Activated CD8-positive, alpha-beta memory T cell treated with anti-CD3 and anti-CD28 coated beads, Interleukin-2, amount 50 U/mL, for 24 hours (primary cell): ENCODE results near the gene UXS1.

Experiments
- DNase-seq: peaks from one replicate; pipeline ENCODE4 v3.0.0-alpha.2; 2020; ENCODE audit errors: extremely low read depth

UXS1 gene

GRCh38 chr2:106189325-106189724 is 4.8 kb downstream of the UXS1 start:
- DNase-seq, result no peak

DNA sequence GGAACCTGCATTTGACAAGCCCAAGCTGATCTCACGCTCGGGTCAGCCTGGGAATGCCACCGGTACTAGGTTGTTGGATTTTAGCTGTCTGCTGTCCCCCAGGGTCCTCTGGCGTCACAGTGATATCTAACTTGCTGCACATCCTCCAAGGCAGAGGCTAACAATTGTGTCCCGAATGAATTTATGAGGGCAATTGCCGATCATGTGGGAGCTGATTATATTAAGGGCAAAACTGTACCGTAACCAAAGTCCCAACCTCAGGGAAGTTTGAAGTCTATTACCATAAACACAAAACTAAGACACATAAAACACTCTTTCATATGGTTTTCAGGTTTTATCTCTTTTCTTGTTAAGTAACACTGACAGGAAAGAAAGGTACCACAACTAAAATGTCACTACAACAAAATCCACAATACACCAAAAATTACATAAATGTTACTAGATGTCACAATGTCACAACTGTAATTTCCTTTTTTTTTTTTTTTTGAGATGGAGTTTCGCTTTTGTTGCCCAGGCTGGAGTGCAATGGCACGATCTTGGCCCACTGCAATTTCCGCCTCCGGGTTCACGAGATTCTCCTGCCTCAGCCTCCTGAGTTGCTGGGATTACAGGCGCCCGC is 6.7 kb downstream of the UXS1 start:
- no peak for DNase-seq

DNA sequence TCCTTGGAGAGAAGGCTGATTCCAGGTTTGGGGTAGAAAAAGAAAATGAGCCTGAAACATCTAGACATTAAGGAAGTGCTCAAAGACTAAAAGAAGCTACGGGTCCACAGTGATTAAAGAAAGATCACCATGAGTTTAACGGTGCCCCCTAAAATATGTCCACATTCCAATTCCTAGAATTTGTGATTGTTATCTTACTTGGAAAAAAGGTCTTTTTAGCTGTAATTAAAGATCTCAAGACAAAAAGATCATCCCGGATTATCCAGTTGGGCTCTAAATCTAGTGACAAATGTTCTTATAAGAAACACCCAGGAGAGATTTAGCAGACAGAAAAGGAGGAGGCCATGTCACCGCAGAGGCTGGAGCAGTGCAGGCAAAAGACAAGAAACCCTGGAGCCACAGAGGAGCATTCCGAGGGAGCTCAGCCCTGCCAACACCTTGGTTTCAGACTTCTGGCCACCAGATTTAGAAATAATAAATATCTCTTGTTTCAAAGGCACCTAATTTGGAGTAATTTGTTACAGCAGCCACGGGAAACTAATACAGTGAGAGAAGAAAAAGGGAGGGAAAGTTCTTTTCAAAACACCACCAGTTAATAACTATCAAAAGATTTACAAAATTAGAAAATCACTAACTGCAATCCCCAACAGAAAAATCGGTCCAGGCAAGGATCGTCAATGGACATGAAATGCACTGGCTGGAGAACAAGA is 8.5 kb downstream of the UXS1 start:
- DNase-seq, result no peak

GRCh38 chr2:106184857-106185256 is 9.2 kb downstream of the UXS1 start:
- no peak for DNase-seq

DNA sequence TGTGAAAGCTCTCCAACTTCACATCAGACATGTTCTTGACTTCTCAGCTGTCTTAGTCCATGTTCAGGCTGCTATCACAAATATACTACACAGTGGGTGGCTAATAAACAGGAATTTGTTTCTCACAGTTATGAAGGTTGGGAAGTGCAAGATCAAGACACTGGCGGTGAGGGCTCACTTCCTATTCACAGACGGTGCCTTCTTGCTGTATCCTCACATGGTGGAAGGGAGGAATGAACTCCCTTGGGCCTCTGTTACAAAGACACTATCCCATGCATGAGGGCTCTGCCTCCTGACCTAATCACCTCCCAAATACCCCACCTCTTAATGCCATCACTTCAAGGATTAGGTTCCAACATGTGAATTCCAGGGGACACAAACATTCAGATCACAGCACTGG is 9.7 kb downstream of the UXS1 start:
- no peak for DNase-seq

GRCh38 chr2:106183101-106183696 is 10.9 kb downstream of the UXS1 start:
- no peak for DNase-seq

DNA sequence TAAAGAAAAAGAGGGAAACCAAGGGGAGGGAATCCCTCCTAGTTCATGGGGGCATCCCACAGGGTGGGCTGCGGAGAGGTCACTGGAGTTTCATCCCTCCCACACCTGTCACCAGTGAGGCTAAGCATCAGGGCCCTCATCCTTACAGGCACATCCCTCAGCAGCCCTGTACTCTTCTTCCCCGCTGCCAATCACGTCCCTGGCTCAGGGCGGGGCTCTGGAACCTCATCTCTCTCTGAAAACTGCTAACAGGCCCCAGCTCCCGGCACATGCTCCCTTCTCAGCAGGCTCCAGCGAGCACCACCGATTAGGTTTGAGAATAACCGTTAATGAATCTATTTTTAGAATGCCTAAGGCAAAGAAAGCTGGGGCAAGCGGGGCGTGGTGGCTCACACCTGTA is 13.0 kb downstream of the UXS1 start:
- DNase-seq, result no peak

DNA sequence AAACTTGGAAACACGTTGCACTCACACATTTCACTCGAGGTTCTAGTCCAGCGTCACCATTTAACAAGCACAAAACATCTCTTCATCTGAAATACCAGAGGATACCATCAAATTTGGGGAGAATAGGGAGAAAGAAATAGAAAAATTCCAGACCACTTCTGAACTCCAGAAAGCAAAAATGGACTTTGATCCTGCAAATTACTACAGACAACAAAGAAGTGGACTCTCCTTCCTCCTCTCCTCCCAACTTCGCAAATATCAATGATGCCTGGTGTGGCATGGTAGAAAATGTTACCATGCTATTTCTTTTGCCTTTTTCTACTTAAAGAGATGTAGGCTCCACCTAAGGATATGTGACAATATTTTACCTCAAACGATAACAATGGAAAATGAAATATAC is 13.5 kb downstream of the UXS1 start:
- no peak for DNase-seq

DNA sequence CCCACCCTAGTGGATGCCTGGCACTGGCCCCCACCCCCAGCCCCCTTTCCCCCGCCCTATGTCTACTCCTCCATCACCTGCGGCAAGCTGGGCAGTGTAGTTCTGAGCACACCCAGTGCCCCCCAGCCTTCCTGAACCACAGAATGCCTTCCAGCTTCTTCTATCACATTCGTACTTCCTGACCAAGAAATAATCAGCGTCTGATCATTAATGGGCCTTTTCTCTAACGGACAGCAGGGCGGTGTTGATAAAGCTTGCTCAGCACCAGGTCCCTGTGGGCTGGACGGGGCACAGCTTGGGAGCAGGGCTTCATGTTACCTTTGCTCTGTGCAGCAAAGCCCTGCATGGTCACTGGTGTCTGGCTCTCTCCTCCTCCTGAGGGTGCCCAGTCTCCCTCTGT is 15.4 kb downstream of the UXS1 start:
- DNase-seq, result no peak

- no peak for DNase-seq
Observed at GRCh38 chr2:106177581-106177980, 16.5 kb downstream of the UXS1 start.

- DNase-seq, result no peak
Observed at GRCh38 chr2:106176446-106177099, 17.5 kb downstream of the UXS1 start.

DNA sequence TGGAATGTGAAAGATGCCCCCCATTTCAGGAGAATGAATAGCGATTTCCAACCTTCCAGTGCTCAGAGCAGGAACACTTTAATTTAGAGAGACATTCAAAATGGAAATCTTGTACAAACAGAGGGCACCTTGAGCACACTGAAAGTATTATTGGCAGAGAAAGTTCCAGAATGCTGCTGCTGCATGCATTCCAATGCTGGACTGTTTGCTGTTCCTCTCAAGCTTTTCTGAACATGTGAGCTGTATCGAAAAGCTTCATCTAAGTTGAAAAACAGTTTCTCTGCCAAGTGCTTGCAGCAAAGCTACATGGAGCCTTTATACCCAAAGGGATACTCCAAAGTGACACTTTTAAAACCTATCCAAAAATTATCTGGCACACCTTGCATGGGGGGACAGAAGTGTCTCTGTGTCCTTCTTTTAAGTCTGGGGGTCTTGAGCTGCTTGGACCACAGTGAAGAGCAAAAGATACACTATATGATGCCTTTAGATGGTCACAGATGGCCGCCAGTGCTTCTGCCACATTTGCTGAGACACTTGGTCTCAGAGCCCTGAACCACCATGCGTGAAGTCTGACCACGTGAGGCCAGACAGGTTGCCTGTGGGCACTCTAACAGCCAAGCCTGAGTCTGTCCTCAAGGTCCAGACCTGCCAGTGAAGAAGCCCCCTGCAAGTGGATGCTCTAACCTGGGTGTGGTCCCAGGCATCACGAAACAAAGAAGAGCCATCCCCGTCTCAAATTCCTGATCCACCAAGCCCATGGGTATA is 18.8 kb downstream of the UXS1 start:
- DNase-seq, result no peak

DNA sequence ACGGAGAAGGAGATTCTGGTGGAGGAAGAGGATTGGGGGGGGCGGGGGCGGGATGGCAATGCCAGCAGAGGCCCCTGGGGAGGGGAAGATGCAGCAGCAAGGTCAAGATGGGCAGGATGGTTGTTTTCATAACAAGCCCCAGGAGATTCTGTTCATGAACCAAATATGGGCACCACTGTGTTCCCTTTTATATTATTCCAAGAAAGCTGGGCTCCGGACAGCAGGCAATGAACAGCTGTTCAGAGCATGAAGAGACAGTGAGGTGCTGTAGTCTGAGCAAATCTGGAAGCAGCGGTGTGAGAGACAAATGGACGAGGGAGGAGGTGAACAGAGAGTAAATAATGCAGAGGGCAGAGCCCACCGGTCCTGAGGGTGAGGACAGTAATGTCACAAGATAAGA is 20.0 kb downstream of the UXS1 start:
- no peak for DNase-seq

DNA sequence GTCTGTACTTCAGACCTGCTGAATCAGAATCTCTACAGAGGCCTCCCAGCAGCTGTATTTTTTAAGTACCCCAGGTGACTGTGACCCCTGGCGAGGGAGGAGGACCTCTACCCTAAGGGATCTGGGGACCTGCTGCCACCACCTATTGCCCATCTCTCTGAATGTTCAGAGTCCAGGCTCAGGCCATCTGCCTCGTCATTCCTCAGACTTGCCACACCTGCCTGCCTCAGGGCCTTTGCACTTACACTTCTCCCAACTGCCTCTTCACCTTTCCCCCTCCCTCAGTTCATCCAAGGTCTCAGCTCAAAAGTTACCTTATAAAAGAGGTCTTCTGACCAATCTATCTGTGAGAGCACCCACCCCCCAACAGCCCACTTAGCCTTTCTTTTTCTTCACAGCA is 21.5 kb downstream of the UXS1 start:
- no peak for DNase-seq

- DNase-seq, result no peak
Observed at GRCh38 chr2:106168657-106169056, 25.4 kb downstream of the UXS1 start.

DNA sequence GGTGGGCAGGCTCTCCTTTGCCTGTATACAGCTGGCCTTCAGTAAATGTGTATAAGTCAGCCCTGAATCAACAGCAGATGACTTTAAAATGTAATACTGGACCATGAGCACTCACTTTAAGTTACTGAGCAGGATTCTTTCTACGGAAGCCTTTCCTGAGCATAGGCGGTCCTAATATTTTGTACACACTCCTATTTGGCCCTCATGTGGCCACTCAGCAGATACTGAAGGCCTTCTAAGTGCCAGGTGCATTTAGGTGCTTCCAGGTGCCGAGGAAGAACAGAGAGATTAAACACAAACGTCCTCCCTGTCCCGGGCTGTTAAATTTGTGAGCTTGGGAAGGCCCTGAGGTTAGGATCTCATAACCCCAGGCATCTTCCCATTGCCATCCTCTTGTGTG is 27.0 kb downstream of the UXS1 start:
- no peak for DNase-seq

- no peak for DNase-seq
Observed at GRCh38 chr2:106165561-106165960, 28.5 kb downstream of the UXS1 start.

GRCh38 chr2:106165029-106165428 is 29.1 kb downstream of the UXS1 start:
- DNase-seq, result no peak

DNA sequence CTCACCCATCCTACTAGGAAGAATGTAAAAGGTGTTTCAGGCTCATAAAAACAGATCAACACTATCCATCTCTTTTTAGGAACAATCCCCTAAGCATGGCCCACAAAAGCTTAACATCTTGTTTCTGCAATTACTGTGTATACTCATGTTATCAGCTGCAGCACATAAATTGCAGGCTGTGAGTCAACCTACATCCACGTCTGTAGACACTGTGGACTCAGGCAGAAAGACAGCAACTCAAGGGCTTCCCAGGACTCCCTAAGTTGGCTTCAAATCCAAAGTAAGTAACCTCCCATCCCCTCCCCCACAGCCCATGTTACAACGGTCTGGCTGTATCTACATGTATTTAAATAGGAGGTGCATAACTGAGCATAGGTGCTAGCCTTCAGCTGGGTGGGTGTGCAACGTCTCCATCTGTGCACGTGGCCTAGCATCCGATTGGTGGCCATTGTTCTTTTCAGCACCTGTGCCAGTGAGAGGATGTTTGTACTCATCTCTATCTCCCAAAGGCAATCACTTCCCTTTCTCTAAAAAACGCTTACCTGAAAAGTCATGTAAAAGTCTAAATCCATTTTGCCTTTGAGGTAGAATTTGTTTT is 30.1 kb downstream of the UXS1 start:
- no peak for DNase-seq

GRCh38 chr2:106161938-106162820 is 31.9 kb downstream of the UXS1 start:
- no peak for DNase-seq

GRCh38 chr2:106161341-106161740 is 32.8 kb downstream of the UXS1 start:
- DNase-seq, result no peak
